Mesendoderm (in vitro differentiated cells): ENCODE measurements around the gene TMEM232.

ENCODE experiments used
- DNase-seq: peaks from one replicate; pipeline ENCODE4 v3.0.0; 2013
- H2AK5ac ChIP-seq: 2 replicates; pipeline ENCODE4 v1.6.1; 2013; ENCODE audit warnings: low read length, inconsistent platforms
- H2BK120ac ChIP-seq: 2 replicates; pipeline ENCODE4 v1.6.1; 2013; ENCODE audit warnings: low read depth, mild to moderate bottlenecking, low read length, moderate library complexity, mixed read lengths
- H2BK15ac ChIP-seq: replicated peaks from 2 replicates; pipeline ENCODE4 v1.6.1; 2013; ENCODE audit warnings: low read depth, mild to moderate bottlenecking, moderate library complexity
- H2BK5ac ChIP-seq: 2 replicates; pipeline ENCODE4 v1.6.1; 2013; ENCODE audit warnings: low read length, inconsistent platforms
- H3K18ac ChIP-seq: 2 replicates; pipeline ENCODE4 v1.6.1; 2013; ENCODE audit warnings: mild to moderate bottlenecking, low read length, mixed read lengths
- H3K23ac ChIP-seq: one replicate; pipeline ENCODE4 v1.6.1; 2013; ENCODE audit warnings: low read length
- H3K27ac ChIP-seq: 2 replicates; pipeline ENCODE4 v1.5.1; 2013; ENCODE audit warnings: low read depth, mild to moderate bottlenecking, inconsistent platforms, low read length, moderate library complexity
- H3K27me3 ChIP-seq: 2 replicates; pipeline ENCODE4 v1.6.1; 2013; ENCODE audit warnings: low read length, control low read depth, mild to moderate bottlenecking, inconsistent platforms; ENCODE audit not compliant: insufficient read depth, poor library complexity
- H3K36me3 ChIP-seq: 2 replicates; pipeline ENCODE4 v1.6.1; 2013; ENCODE audit warnings: low read length, inconsistent platforms; ENCODE audit not compliant: control insufficient read depth, insufficient read depth
- H3K4ac ChIP-seq: one replicate; pipeline ENCODE4 v1.6.1; 2013; ENCODE audit warnings: low read depth, mild to moderate bottlenecking, low read length, moderate library complexity
- H3K4me1 ChIP-seq: 2 replicates; pipeline ENCODE4 v1.6.1; 2013; ENCODE audit warnings: low read depth, low read length, inconsistent platforms; ENCODE audit not compliant: control insufficient read depth
- H3K4me2 ChIP-seq: 2 replicates; pipeline ENCODE4 v1.6.1; 2013; ENCODE audit warnings: low read length
- H3K4me3 ChIP-seq: 2 replicates; pipeline ENCODE4 v1.5.1; 2013; ENCODE audit warnings: mild to moderate bottlenecking, low read length
- H3K56ac ChIP-seq: one replicate; pipeline ENCODE4 v1.6.1; 2013; ENCODE audit warnings: low read length
- H3K79me1 ChIP-seq: 2 replicates; pipeline ENCODE4 v1.6.1; 2013; ENCODE audit warnings: low read length, inconsistent platforms
- H3K79me2 ChIP-seq: 2 replicates; pipeline ENCODE4 v1.6.1; 2013; ENCODE audit warnings: mild to moderate bottlenecking, low read length; ENCODE audit not compliant: control insufficient read depth, insufficient read depth
- H3K9ac ChIP-seq: 2 replicates; pipeline ENCODE4 v1.6.1; 2013; ENCODE audit warnings: low read length, inconsistent platforms
- H4K5ac ChIP-seq: one replicate; pipeline ENCODE4 v1.6.1; 2013; ENCODE audit warnings: low read length
- H4K8ac ChIP-seq: one replicate; pipeline ENCODE4 v1.6.1; 2013; ENCODE audit warnings: low read depth, mild to moderate bottlenecking, control low read depth, low read length, moderate library complexity
- WGBS: extraction: QIAGEN DNeasy Blood & Tissue Kit; methylation state at CpG from one replicate; pipeline ENCODE4 v1.1.7; 2013; ENCODE audit warnings: low lambda C conversion rate, missing lambda C conversion rate; ENCODE audit not compliant: insufficient coverage; ENCODE audit errors: extremely low coverage; 5-methylcytosine and 5-hydroxymethylcytosine counted together

Gene TMEM232

GRCh38 chr5:110397281-110397680, 329.2 kb downstream of the TMEM232 start:
- Histone ChIP-seq H2BK120ac (no peak overlapping the region), H3K18ac (no peak overlapping the region), H3K27me3 (no peaks in the 10 kb centered on the region), H2AK5ac (no peak overlapping the region), H3K4me1 (no peaks in the 10 kb centered on the region), H2BK5ac (no peak overlapping the region), H4K5ac (no peak overlapping the region), H3K9ac (no peak overlapping the region), H3K79me1 (no peaks in the 10 kb centered on the region), H3K36me3 (no peaks in the 10 kb centered on the region), H3K23ac (no peak overlapping the region), H3K4ac (no peak overlapping the region), H3K4me2 (no peak overlapping the region), H3K4me3 (no peak overlapping the region), H4K8ac (no peak overlapping the region), H3K27ac (no peak overlapping the region), H3K79me2 (no peaks in the 10 kb centered on the region), H2BK15ac (no peak overlapping the region), H3K56ac (no peak overlapping the region)
- WGBS: no CpG with 5 or more reads among the region's 1 CpG
- DNase-seq: no peak

GRCh38 chr5:110386782-110387181, 339.7 kb downstream of the TMEM232 start:
- Histone ChIP-seq H3K27ac (no peak overlapping the region), H2BK120ac (no peak overlapping the region), H3K36me3 (no peaks in the 10 kb centered on the region), H3K4ac (peak overlapping the region; percentile 31), H3K27me3 (no peaks in the 10 kb centered on the region), H4K5ac (no peak overlapping the region), H3K56ac (no peak overlapping the region), H2AK5ac (no peak overlapping the region), H3K4me3 (no peak overlapping the region), H3K79me2 (no peaks in the 10 kb centered on the region), H3K23ac (no peak overlapping the region), H3K9ac (no peak overlapping the region), H3K4me2 (no peak overlapping the region), H2BK15ac (no peak overlapping the region), H3K79me1 (no peaks in the 10 kb centered on the region), H4K8ac (no peak overlapping the region), H3K4me1 (no peaks in the 10 kb centered on the region), H3K18ac (peak overlapping the region; percentile 14), H2BK5ac (no peak overlapping the region)
- peak; percentile 76 for DNase-seq

- H3K4me3 ChIP-seq: no peak overlapping the region
Observed at GRCh38 chr5:110383231-110383630, 343.2 kb downstream of the TMEM232 start.

GRCh38 chr5:110377943-110378342, 348.5 kb downstream of the TMEM232 start:
- H2BK5ac ChIP-seq: no peak overlapping the region

More at GRCh38 chr5:110383231-110383630, 343.2 kb downstream of the TMEM232 start:
- Histone ChIP-seq H3K79me2 (no peaks in the 10 kb centered on the region), H3K4me1 (no peaks in the 10 kb centered on the region), H3K23ac (no peak overlapping the region), H2AK5ac (no peak overlapping the region), H3K27ac (no peak overlapping the region), H3K9ac (no peak overlapping the region), H3K36me3 (no peaks in the 10 kb centered on the region), H2BK5ac (no peak overlapping the region), H3K4ac (no peak overlapping the region), H4K8ac (no peak overlapping the region), H2BK120ac (no peak overlapping the region), H3K27me3 (no peaks in the 10 kb centered on the region), H3K79me1 (no peaks in the 10 kb centered on the region), H4K5ac (no peak overlapping the region), H2BK15ac (no peak overlapping the region), H3K18ac (no peak overlapping the region), H3K4me2 (no peak overlapping the region), H3K56ac (no peak overlapping the region)
- no peak for DNase-seq

GRCh38 chr5:110377361-110377760, 349.1 kb downstream of the TMEM232 start:
- no peak overlapping the region for H2AK5ac ChIP-seq
- no peak overlapping the region for H3K27ac ChIP-seq
- no peaks in the 10 kb centered on the region for H3K4me1 ChIP-seq
- H3K36me3 ChIP-seq: no peaks in the 10 kb centered on the region
- H2BK120ac ChIP-seq: no peak overlapping the region
- 100% methylated on average over 1 of the region's 2 CpGs for WGBS
- no peak overlapping the region for H3K18ac ChIP-seq
- no peak overlapping the region for H3K4me2 ChIP-seq
- peak; percentile 42 for DNase-seq
- no peak overlapping the region for H3K4ac ChIP-seq
- no peaks in the 10 kb centered on the region for H3K79me2 ChIP-seq
- H4K8ac ChIP-seq: no peak overlapping the region
- no peak overlapping the region for H3K9ac ChIP-seq
- no peaks in the 10 kb centered on the region for H3K27me3 ChIP-seq
- H3K23ac ChIP-seq: no peak overlapping the region
- H4K5ac ChIP-seq: no peak overlapping the region
- no peaks in the 10 kb centered on the region for H3K79me1 ChIP-seq
- H3K4me3 ChIP-seq: no peak overlapping the region
- H2BK15ac ChIP-seq: no peak overlapping the region
- H3K56ac ChIP-seq: no peak overlapping the region
- H2BK5ac ChIP-seq: no peak overlapping the region

More at GRCh38 chr5:110377943-110378342, 348.5 kb downstream of the TMEM232 start:
- Histone ChIP-seq H3K23ac (no peak overlapping the region), H3K4me1 (no peaks in the 10 kb centered on the region), H3K56ac (no peak overlapping the region), H2AK5ac (no peak overlapping the region), H2BK120ac (no peak overlapping the region), H4K8ac (no peak overlapping the region), H3K79me2 (no peaks in the 10 kb centered on the region), H3K4me3 (no peak overlapping the region), H2BK15ac (no peak overlapping the region), H3K27ac (no peak overlapping the region), H3K9ac (no peak overlapping the region), H4K5ac (no peak overlapping the region), H3K18ac (no peak overlapping the region), H3K4me2 (no peak overlapping the region), H3K79me1 (no peaks in the 10 kb centered on the region), H3K4ac (no peak overlapping the region), H3K36me3 (no peaks in the 10 kb centered on the region), H3K27me3 (no peaks in the 10 kb centered on the region)
- peak; percentile 90 for DNase-seq
- WGBS: no CpG with 5 or more reads among the region's 1 CpG

- Histone ChIP-seq H4K5ac (no peak overlapping the region), H3K18ac (no peak overlapping the region), H3K4me2 (no peak overlapping the region), H3K4me1 (no peaks in the 10 kb centered on the region), H3K36me3 (no peaks in the 10 kb centered on the region), H3K79me1 (no peaks in the 10 kb centered on the region), H2BK120ac (no peak overlapping the region), H3K27ac (no peak overlapping the region), H3K4me3 (no peak overlapping the region), H3K23ac (no peak overlapping the region), H3K56ac (no peak overlapping the region), H3K27me3 (no peaks in the 10 kb centered on the region), H4K8ac (no peak overlapping the region), H3K79me2 (no peaks in the 10 kb centered on the region), H3K4ac (no peak overlapping the region), H2BK5ac (no peak overlapping the region), H2BK15ac (no peak overlapping the region), H3K9ac (no peak overlapping the region), H2AK5ac (no peak overlapping the region)
- DNase-seq: no peak
- WGBS: no CpG with 5 or more reads among the region's 4 CpGs
Observed at GRCh38 chr5:110376281-110376951, 350.1 kb downstream of the TMEM232 start.
